ENCODE measurements around the gene LOXL1. TPM values are rescaled to one million over a fixed set of nuclear protein-coding genes. Genes with fewer than 3 reads are reported as not detected.
"Not testable (repeated sequence)": the region's sequence is repeated elsewhere in the genome, so short reads cannot be mapped to it uniquely, and the experiment has no call there.

The LOXL1 gene
- total RNA-seq, 1 experiment from 2014 or later: not detected

GRCh38 chr15:73964736-73965093 lies 38.5 kb downstream of the LOXL1 start:
- no peaks in the 10 kb centered on the region for H3K27me3 ChIP-seq (ENCODE audit: low read length)
- no peaks in the 10 kb centered on the region for H3K36me3 ChIP-seq (ENCODE audit: insufficient read depth, low read length)
- peak overlapping the region; percentile 46 for H3K4me2 ChIP-seq (ENCODE audit: low read depth, low read length, poor library complexity, severe bottlenecking)
- peak overlapping the region; percentile 25; the same call in 1 of the 2 replicates for H3K4me3 ChIP-seq (ENCODE audit: low read length)
- H3K9me3 ChIP-seq (ENCODE audit: low read length): no peaks in the 10 kb centered on the region
- H3K9me2 ChIP-seq (replicated peaks; ENCODE audit: insufficient read depth, low read length): no peaks in the 10 kb centered on the region
- H2AFZ ChIP-seq (ENCODE audit: low read length): peak overlapping the region; percentile 86
- peaks cover 20% of the 10 kb centered on the region for H3K4me1 ChIP-seq (ENCODE audit: low read length)
- H3K79me2 ChIP-seq (ENCODE audit: low read length): no peaks in the 10 kb centered on the region
- H4K20me1 ChIP-seq (ENCODE audit: insufficient read depth, low read depth, low read length): no peaks in the 10 kb centered on the region
- H3K9ac ChIP-seq (ENCODE audit: low read length): no peak overlapping the region
- peak; percentile 94 for DNase-seq
- no peak overlapping the region for H3K27ac ChIP-seq (ENCODE audit: low read length)

- peaks cover 20% of the 10 kb centered on the region for H3K4me1 ChIP-seq (ENCODE audit: low read length)
- no peaks in the 10 kb centered on the region for H3K79me2 ChIP-seq (ENCODE audit: low read length)
- H3K36me3 ChIP-seq (ENCODE audit: insufficient read depth, low read length): no peaks in the 10 kb centered on the region
- no peak for DNase-seq
- no peaks in the 10 kb centered on the region for H3K9me2 ChIP-seq (replicated peaks; ENCODE audit: insufficient read depth, low read length)
- no peaks in the 10 kb centered on the region for H4K20me1 ChIP-seq (ENCODE audit: insufficient read depth, low read depth, low read length)
- no peaks in the 10 kb centered on the region for H3K27me3 ChIP-seq (ENCODE audit: low read length)
- no peaks in the 10 kb centered on the region for H3K9me3 ChIP-seq (ENCODE audit: low read length)
- H3K27ac ChIP-seq (ENCODE audit: low read length): no peak overlapping the region
- peak overlapping the region; percentile 46 for H3K4me2 ChIP-seq (ENCODE audit: low read depth, low read length, poor library complexity, severe bottlenecking)
- peak overlapping the region; percentile 86 for H2AFZ ChIP-seq (ENCODE audit: low read length)
- no peak overlapping the region for H3K9ac ChIP-seq (ENCODE audit: low read length)
- peak overlapping the region; percentile 25; the same call in 1 of the 2 replicates for H3K4me3 ChIP-seq (ENCODE audit: low read length)
Measured at GRCh38 chr15:73965094-73965757, 39.0 kb downstream of the LOXL1 start.

- DNase-seq: peak; percentile 62
- no peak overlapping the region for H2AFZ ChIP-seq (ENCODE audit: low read length)
- no peak overlapping the region for H3K9ac ChIP-seq (ENCODE audit: low read length)
- no peak overlapping the region for H3K4me3 ChIP-seq (ENCODE audit: low read length)
- H3K27me3 ChIP-seq (ENCODE audit: low read length): no peaks in the 10 kb centered on the region
- peak overlapping the region; percentile 46 for H3K4me2 ChIP-seq (ENCODE audit: low read depth, low read length, poor library complexity, severe bottlenecking)
- H3K9me3 ChIP-seq (ENCODE audit: low read length): no peaks in the 10 kb centered on the region
- no peaks in the 10 kb centered on the region for H3K9me2 ChIP-seq (replicated peaks; ENCODE audit: insufficient read depth, low read length)
- no peak overlapping the region for H3K27ac ChIP-seq (ENCODE audit: low read length)
- no peaks in the 10 kb centered on the region for H3K79me2 ChIP-seq (ENCODE audit: low read length)
- H3K36me3 ChIP-seq (ENCODE audit: insufficient read depth, low read length): no peaks in the 10 kb centered on the region
- H3K4me1 ChIP-seq (ENCODE audit: low read length): peaks cover 20% of the 10 kb centered on the region
- H4K20me1 ChIP-seq (ENCODE audit: insufficient read depth, low read depth, low read length): no peaks in the 10 kb centered on the region
Measured at GRCh38 chr15:73965758-73966113, 39.5 kb downstream of the LOXL1 start.

DNA sequence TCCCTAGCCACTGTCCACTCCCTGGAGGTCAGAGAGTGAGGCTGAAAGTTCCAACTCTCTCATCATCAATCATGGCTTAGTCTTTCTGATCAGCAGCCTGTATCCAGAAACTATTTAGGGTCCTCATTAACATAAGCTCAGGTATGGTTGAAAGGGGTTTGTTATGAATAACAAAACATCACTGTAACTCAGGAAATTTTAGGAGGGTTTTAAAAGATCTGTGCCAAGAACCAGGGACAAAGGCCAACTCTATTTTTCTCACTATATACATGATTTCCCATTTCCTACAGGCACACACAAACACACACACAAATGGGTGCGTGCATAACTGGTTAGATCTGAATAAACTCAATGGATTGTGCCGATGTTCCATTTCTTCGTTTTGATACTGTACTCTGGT lies 42.2 kb downstream of the LOXL1 start:
- Histone ChIP-seq H3K36me3 (ENCODE audit: insufficient read depth, low read length) (no peaks in the 10 kb centered on the region), H2AFZ (ENCODE audit: low read length) (no peak overlapping the region), H3K27me3 (ENCODE audit: low read length) (no peaks in the 10 kb centered on the region), H3K4me2 (ENCODE audit: low read depth, low read length, poor library complexity, severe bottlenecking) (no peak overlapping the region), H3K9me2 (replicated peaks; ENCODE audit: insufficient read depth, low read length) (no peaks in the 10 kb centered on the region), H3K4me1 (ENCODE audit: low read length) (peaks cover 22% of the 10 kb centered on the region), H3K9ac (ENCODE audit: low read length) (no peak overlapping the region), H3K79me2 (ENCODE audit: low read length) (no peaks in the 10 kb centered on the region), H3K27ac (ENCODE audit: low read length) (no peak overlapping the region), H3K4me3 (ENCODE audit: low read length) (no peak overlapping the region), H4K20me1 (ENCODE audit: insufficient read depth, low read depth, low read length) (no peaks in the 10 kb centered on the region), H3K9me3 (ENCODE audit: low read length) (no peaks in the 10 kb centered on the region)
- DNase-seq: no peak

DNA sequence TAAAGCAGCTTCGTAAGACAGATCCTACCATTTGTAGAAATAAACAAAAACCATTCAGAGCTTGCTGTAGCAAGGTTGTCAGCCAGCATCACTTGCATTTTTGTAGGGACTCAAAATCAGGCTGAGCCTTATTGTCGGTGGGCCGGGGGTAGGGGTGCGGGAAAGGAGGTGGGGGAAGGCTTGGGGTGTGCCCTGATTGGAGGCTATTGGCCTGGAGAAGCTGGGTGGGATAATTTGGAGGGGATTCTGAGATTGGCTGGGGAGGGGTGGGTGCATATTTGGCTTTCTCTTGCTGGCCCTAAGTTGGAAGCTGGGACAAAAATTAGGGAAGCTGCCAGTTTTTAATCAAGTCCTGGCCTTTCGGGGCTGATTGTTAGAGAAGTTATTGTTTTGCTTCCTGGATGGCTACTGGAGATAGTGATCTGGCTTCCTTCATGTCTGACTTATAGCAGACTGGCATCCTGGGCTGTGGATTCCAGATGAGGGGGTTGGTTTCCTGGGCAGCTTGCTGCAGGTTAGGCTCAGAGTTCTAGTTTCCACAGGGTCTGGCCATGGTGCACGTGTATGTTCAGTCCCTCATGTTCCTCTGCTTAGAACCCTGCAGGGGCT lies 43.0 kb downstream of the LOXL1 start:
- no peaks in the 10 kb centered on the region for H3K27me3 ChIP-seq (ENCODE audit: low read length)
- no peaks in the 10 kb centered on the region for H3K9me3 ChIP-seq (ENCODE audit: low read length)
- H3K36me3 ChIP-seq (ENCODE audit: insufficient read depth, low read length): no peaks in the 10 kb centered on the region
- H3K4me3 ChIP-seq (ENCODE audit: low read length): no peak overlapping the region
- H3K27ac ChIP-seq (ENCODE audit: low read length): no peak overlapping the region
- no peak for DNase-seq
- no peaks in the 10 kb centered on the region for H3K9me2 ChIP-seq (replicated peaks; ENCODE audit: insufficient read depth, low read length)
- no peaks in the 10 kb centered on the region for H4K20me1 ChIP-seq (ENCODE audit: insufficient read depth, low read depth, low read length)
- H2AFZ ChIP-seq (ENCODE audit: low read length): no peak overlapping the region
- no peak overlapping the region for H3K4me2 ChIP-seq (ENCODE audit: low read depth, low read length, poor library complexity, severe bottlenecking)
- no peak overlapping the region for H3K9ac ChIP-seq (ENCODE audit: low read length)
- no peaks in the 10 kb centered on the region for H3K79me2 ChIP-seq (ENCODE audit: low read length)
- H3K4me1 ChIP-seq (ENCODE audit: low read length): peaks cover 22% of the 10 kb centered on the region

- Histone ChIP-seq H3K36me3 (ENCODE audit: insufficient read depth, low read length) (no peaks in the 10 kb centered on the region), H3K27ac (ENCODE audit: low read length) (no peak overlapping the region), H3K9ac (ENCODE audit: low read length) (no peak overlapping the region), H3K4me3 (ENCODE audit: low read length) (no peak overlapping the region), H4K20me1 (ENCODE audit: insufficient read depth, low read depth, low read length) (no peaks in the 10 kb centered on the region), H3K27me3 (ENCODE audit: low read length) (no peaks in the 10 kb centered on the region), H3K9me3 (ENCODE audit: low read length) (no peaks in the 10 kb centered on the region), H2AFZ (ENCODE audit: low read length) (no peak overlapping the region), H3K4me2 (ENCODE audit: low read depth, low read length, poor library complexity, severe bottlenecking) (peak overlapping the region; percentile 27), H3K4me1 (ENCODE audit: low read length) (peaks cover 2% of the 10 kb centered on the region; the same call in 1 of the 2 replicates), H3K79me2 (ENCODE audit: low read length) (no peaks in the 10 kb centered on the region), H3K9me2 (replicated peaks; ENCODE audit: insufficient read depth, low read length) (no peaks in the 10 kb centered on the region)
- DNase-seq: peak; percentile 93
Measured at GRCh38 chr15:73972984-73973682, 46.9 kb downstream of the LOXL1 start.

DNA sequence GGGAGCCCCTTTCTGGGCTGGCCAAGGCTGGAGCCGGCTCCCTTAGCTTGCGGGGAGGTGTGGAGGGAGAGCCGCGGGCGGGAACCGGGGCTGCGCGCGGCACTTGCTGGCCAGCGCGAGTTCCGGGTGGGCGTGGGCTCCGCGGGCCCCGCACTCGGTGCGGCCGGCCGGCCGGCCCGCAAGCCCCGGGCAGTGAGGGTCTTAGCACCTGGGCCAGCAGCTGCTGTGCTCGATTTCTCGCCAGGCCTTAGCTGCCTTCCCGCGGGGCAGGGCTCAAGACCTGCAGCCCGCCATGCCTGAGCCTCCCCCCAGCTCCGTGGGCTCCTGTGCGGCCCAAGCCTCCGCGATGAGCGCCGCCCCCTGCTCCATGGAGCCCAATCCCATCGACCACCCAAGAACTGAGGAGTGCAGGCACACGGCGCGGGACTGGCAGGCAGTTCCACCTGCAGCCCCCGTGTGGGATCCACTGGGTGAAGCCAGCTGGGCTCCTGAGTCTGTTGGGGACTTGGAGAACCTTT lies 47.5 kb downstream of the LOXL1 start:
- not testable (repeated sequence) for H3K9ac ChIP-seq (ENCODE audit: low read length); H3K27me3 ChIP-seq (ENCODE audit: low read length); H3K36me3 ChIP-seq (ENCODE audit: insufficient read depth, low read length); H3K27ac ChIP-seq (ENCODE audit: low read length); H2AFZ ChIP-seq (ENCODE audit: low read length); H3K9me2 ChIP-seq (replicated peaks; ENCODE audit: insufficient read depth, low read length); H3K79me2 ChIP-seq (ENCODE audit: low read length); H3K9me3 ChIP-seq (ENCODE audit: low read length); H3K4me3 ChIP-seq (ENCODE audit: low read length); H3K4me2 ChIP-seq (ENCODE audit: low read depth, low read length, poor library complexity, severe bottlenecking); DNase-seq; H4K20me1 ChIP-seq (ENCODE audit: insufficient read depth, low read depth, low read length); H3K4me1 ChIP-seq (ENCODE audit: low read length)

GRCh38 chr15:73975440-73976125 lies 49.3 kb downstream of the LOXL1 start:
- H3K79me2 ChIP-seq (ENCODE audit: low read length); H2AFZ ChIP-seq (ENCODE audit: low read length); H3K4me2 ChIP-seq (ENCODE audit: low read depth, low read length, poor library complexity, severe bottlenecking); H3K27me3 ChIP-seq (ENCODE audit: low read length); H3K36me3 ChIP-seq (ENCODE audit: insufficient read depth, low read length); H3K27ac ChIP-seq (ENCODE audit: low read length); H3K9me3 ChIP-seq (ENCODE audit: low read length); DNase-seq; H3K9me2 ChIP-seq (replicated peaks; ENCODE audit: insufficient read depth, low read length); H4K20me1 ChIP-seq (ENCODE audit: insufficient read depth, low read depth, low read length); H3K4me1 ChIP-seq (ENCODE audit: low read length); H3K4me3 ChIP-seq (ENCODE audit: low read length); H3K9ac ChIP-seq (ENCODE audit: low read length): not testable (repeated sequence)

Data from Karpas-422 (cell line).